DND-41 (cell line): ENCODE results near the gene RPS8.

Experiments used
- ATAC-seq: fragments of 200-7000 bp; cut with Tn5 transposase; 3 replicates; pipeline ENCODE4 v1.9.1; 2021; ENCODE audit warnings: low read depth; ENCODE audit not compliant: insufficient read depth
- DNase-seq: peaks from one replicate; pipeline ENCODE4 v3.0.0-alpha.2; 2020
- H2AFZ ChIP-seq: 2 replicates; pipeline ENCODE4 v1.6.0; 2012; ENCODE audit warnings: low read depth, low read length
- H3K27ac ChIP-seq: 2 replicates; pipeline ENCODE4 v1.5.1; 2012; ENCODE audit warnings: low read length, inconsistent platforms
- H3K27me3 ChIP-seq: fragments of 200-600 bp; sonication (generic); 2 replicates; pipeline ENCODE4 v1.6.0; 2012; ENCODE audit warnings: low read length, mild to moderate bottlenecking, inconsistent platforms; ENCODE audit not compliant: insufficient read depth, poor library complexity
- H3K36me3 ChIP-seq: 2 replicates; pipeline ENCODE4 v1.5.1; 2012; ENCODE audit warnings: low read length, inconsistent platforms; ENCODE audit not compliant: insufficient read depth
- H3K4me1 ChIP-seq: 2 replicates; pipeline ENCODE4 v1.5.1; 2012; ENCODE audit warnings: mild to moderate bottlenecking, low read length; ENCODE audit not compliant: insufficient read depth
- H3K4me2 ChIP-seq: 2 replicates; pipeline ENCODE4 v1.6.0; 2012; ENCODE audit warnings: mild to moderate bottlenecking, moderate library complexity, low read length, inconsistent platforms; ENCODE audit not compliant: insufficient read depth
- H3K4me3 ChIP-seq, 2 experiments: fragments of 200-600 bp in 1 of 2; shearing (Covaris generic) in 1 of 2; 2 replicates each; pipeline ENCODE4 v1.5.1; 2012 to 2016; ENCODE audit warnings: inconsistent platforms in 2 of 2, low read length in 2 of 2, mild to moderate bottlenecking in 2 of 2, low read depth in 1 of 2, moderate library complexity in 1 of 2
- H3K79me2 ChIP-seq: 2 replicates; pipeline ENCODE4 v1.6.0; 2012; ENCODE audit warnings: low read length, inconsistent platforms; ENCODE audit not compliant: insufficient read depth
- H3K9ac ChIP-seq: 2 replicates; pipeline ENCODE4 v1.6.0; 2012; ENCODE audit warnings: low read depth, mild to moderate bottlenecking, inconsistent platforms, low read length, moderate library complexity
- H3K9me3 ChIP-seq: 2 replicates; pipeline ENCODE4 v1.5.1; 2012; ENCODE audit warnings: low read length, moderate library complexity, mild to moderate bottlenecking, inconsistent platforms; ENCODE audit not compliant: insufficient read depth, severe bottlenecking
- H4K20me1 ChIP-seq: 2 replicates; pipeline ENCODE4 v1.6.0; 2012; ENCODE audit warnings: low read length; ENCODE audit not compliant: insufficient read depth
- CTCF ChIP-seq: IDR thresholded peaks from 2 replicates; pipeline ENCODE4 v1.5.1; 2012; ENCODE audit warnings: borderline replicate concordance, low read length, moderate library complexity, mild to moderate bottlenecking; ENCODE audit not compliant: poor library complexity, severe bottlenecking; ENCODE audit errors: extremely low read depth
- EZH2 ChIP-seq: IDR thresholded peaks from 3 replicates; pipeline ENCODE4 v1.6.1; 2012; ENCODE audit warnings: borderline replicate concordance, low read depth, mild to moderate bottlenecking, moderate library complexity, low read length, inconsistent platforms; ENCODE audit not compliant: severe bottlenecking

RPS8 gene

GRCh38 chr1:44817771-44818495 lies 42.6 kb downstream of the RPS8 start:
- Histone ChIP-seq H3K36me3 (no peaks in the 10 kb centered on the region), H3K4me3 (no peak overlapping the region), H3K79me2 (no peaks in the 10 kb centered on the region), H3K9me3 (no peaks in the 10 kb centered on the region), H3K4me1 (peaks cover 52% of the 10 kb centered on the region), H2AFZ (no peak overlapping the region), H4K20me1 (no peaks in the 10 kb centered on the region), H3K27me3 (no peaks in the 10 kb centered on the region), H3K27ac (no peak overlapping the region), H3K9ac (no peak overlapping the region), H3K4me2 (peak overlapping the region; percentile 21; the same call in 1 of the 2 replicates)
- ATAC-seq (no peak), DNase-seq (no peak)
- no peak for TF ChIP-seq CTCF
- no peak for TF ChIP-seq EZH2

GRCh38 chr1:44819196-44819607 lies 43.9 kb downstream of the RPS8 start:
- Histone ChIP-seq H3K9ac (peak overlapping the region; percentile 71), H3K4me2 (peak overlapping the region; percentile 64), H3K27ac (peak overlapping the region; percentile 95), H3K79me2 (no peaks in the 10 kb centered on the region), H4K20me1 (no peaks in the 10 kb centered on the region), H3K36me3 (no peaks in the 10 kb centered on the region), H3K4me3 (peak overlapping the region; percentile 2 to 62; a peak in 3 of 4 replicates), H3K27me3 (no peaks in the 10 kb centered on the region), H3K4me1 (peaks cover 44% of the 10 kb centered on the region), H3K9me3 (no peaks in the 10 kb centered on the region), H2AFZ (peak overlapping the region; percentile 63)
- ATAC-seq: no peak
- DNase-seq: no peak
- no peak for TF ChIP-seq CTCF
- no peak for TF ChIP-seq EZH2

- Histone ChIP-seq H3K4me3 (peak overlapping the region; percentile 3 to 62; a peak in 3 of 4 replicates), H3K4me2 (peak overlapping the region; percentile 64), H3K9me3 (no peaks in the 10 kb centered on the region), H3K79me2 (no peaks in the 10 kb centered on the region), H3K9ac (peak overlapping the region; percentile 71), H3K4me1 (peaks cover 38% of the 10 kb centered on the region), H3K36me3 (no peaks in the 10 kb centered on the region), H2AFZ (peak overlapping the region; percentile 87), H3K27me3 (no peaks in the 10 kb centered on the region), H3K27ac (peak overlapping the region; percentile 95), H4K20me1 (no peaks in the 10 kb centered on the region)
- ATAC-seq (peak; percentile 93), DNase-seq (peak; percentile 93)
- TF ChIP-seq CTCF (peak; percentile 18), EZH2 (no peak)
Observed at GRCh38 chr1:44819608-44820327, 44.4 kb downstream of the RPS8 start.
